HEK293T (cell line): ENCODE results near the gene EVI2B.

ENCODE experiments used
- ARNT ChIP-seq: fragments of 450-650 bp; IDR thresholded peaks from 2 replicates; pipeline ENCODE4 v1.6.1; 2017; ENCODE audit warnings: mild to moderate bottlenecking
- BHLHE40 ChIP-seq: fragments of 450-650 bp; IDR thresholded peaks from 2 replicates; pipeline ENCODE4 v1.6.1; 2016; ENCODE audit warnings: mild to moderate bottlenecking, moderate library complexity, borderline replicate concordance
- CTBP1 ChIP-seq: fragments of 450-650 bp; IDR thresholded peaks from 2 replicates; pipeline ENCODE4 v1.6.1; 2016; ENCODE audit warnings: borderline replicate concordance
- FOXA1 ChIP-seq: fragments of 450-650 bp; IDR thresholded peaks from 2 replicates; pipeline ENCODE4 v1.6.1; 2016; ENCODE audit warnings: mild to moderate bottlenecking
- FOXK2 ChIP-seq: fragments of 450-650 bp; IDR thresholded peaks from 2 replicates; pipeline ENCODE4 v1.6.1; 2016; ENCODE audit warnings: mild to moderate bottlenecking
- FOXM1 ChIP-seq: fragments of 450-650 bp; IDR thresholded peaks from 2 replicates; pipeline ENCODE4 v1.6.1; 2017; ENCODE audit warnings: mild to moderate bottlenecking, borderline replicate concordance
- HDGF ChIP-seq: fragments of 450-650 bp; IDR thresholded peaks from 2 replicates; pipeline ENCODE4 v1.6.1; 2017; ENCODE audit warnings: antibody characterized with exemption, borderline replicate concordance
- LEF1 ChIP-seq: fragments of 450-650 bp; IDR thresholded peaks from 2 replicates; pipeline ENCODE4 v1.6.1; 2017; ENCODE audit warnings: mild to moderate bottlenecking, borderline replicate concordance
- NFRKB ChIP-seq: fragments of 450-650 bp; IDR thresholded peaks from 2 replicates; pipeline ENCODE4 v1.6.1; 2016; ENCODE audit warnings: mild to moderate bottlenecking, moderate library complexity
- PKNOX1 ChIP-seq: fragments of 450-650 bp; IDR thresholded peaks from 2 replicates; pipeline ENCODE4 v1.6.1; 2016
- TARDBP ChIP-seq: fragments of 450-650 bp; IDR thresholded peaks from 2 replicates; pipeline ENCODE4 v1.6.1; 2016
- ZNF384 ChIP-seq: fragments of 450-650 bp; IDR thresholded peaks from 2 replicates; pipeline ENCODE4 v1.6.1; 2016

- TF ChIP-seq TARDBP: no peak
- TF ChIP-seq NFRKB: no peak
- TF ChIP-seq FOXA1: no peak
- no peak for TF ChIP-seq PKNOX1
- no peak for TF ChIP-seq HDGF
- no peak for TF ChIP-seq LEF1
- TF ChIP-seq BHLHE40: no peak
- TF ChIP-seq FOXK2: no peak
- TF ChIP-seq CTBP1: no peak
- TF ChIP-seq ARNT: no peak
- TF ChIP-seq FOXM1: no peak
- TF ChIP-seq ZNF384: no peak
Observed at GRCh38 chr17:31310260-31310659, 3.6 kb downstream of the EVI2B start.
